Superior temporal gyrus (tissue), 1 donor: ENCODE results near the gene AHRR.
"Not testable (repeated sequence)": the region's sequence is repeated elsewhere in the genome, so short reads cannot be mapped to it uniquely, and the experiment has no call there.

ENCODE experiments used
- DNase-seq: peaks from one replicate; pipeline ENCODE4 v3.0.0-alpha.2; 2016; ENCODE audit errors: extremely low spot score

The AHRR gene

DNA sequence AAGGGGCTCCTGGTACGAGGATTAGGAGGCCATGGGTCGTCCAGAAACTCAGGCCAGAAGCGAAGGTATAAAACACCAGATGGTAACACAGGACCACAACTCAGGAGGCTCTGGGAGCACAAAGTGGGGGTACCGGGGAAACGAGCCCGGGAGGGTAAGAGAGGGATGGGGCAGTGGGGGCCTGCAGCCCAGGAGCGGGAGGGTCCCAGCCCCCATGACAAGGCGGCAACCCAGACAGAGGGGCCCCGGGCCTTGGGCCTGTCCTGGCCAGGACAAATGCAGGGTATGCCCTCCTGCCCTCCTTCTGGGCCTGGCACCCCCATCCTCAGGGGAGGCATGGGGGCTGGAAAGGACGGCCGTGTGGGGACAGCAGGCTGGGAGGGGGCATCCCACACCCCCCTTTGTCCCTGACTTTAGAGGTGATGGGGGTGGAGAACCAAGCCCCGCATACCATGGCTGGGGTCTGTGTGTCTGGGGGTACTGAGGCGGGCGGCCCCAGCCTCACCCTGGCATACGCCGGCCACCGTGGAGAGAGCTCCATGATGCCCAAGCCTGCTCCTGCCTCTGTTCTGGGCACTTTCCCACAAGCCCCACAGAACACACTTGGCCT is 74.5 kb downstream of the AHRR start:
- DNase-seq, result no peak

DNA sequence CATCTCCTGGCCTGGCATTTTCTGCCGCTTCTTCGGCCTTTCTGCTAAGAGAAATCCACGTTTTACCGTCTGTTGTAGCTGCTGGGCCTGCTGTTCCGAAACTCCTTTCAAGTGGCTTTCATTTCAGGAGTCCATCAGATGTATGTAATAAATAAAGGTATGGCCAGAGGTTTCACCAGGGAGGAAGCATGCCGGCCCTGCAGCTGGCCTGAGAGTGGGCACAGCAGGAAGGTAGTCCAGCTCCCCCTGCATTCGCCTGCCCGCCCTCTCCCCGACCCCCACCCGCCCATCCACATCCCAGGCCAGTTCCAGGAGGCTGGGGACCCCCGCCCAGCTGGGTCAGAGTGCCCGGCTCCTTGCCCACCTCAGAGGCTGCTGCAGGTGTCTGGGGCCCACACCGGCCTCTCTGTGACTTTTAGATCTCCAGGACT is 75.0 kb downstream of the AHRR start:
- DNase-seq, result no peak

DNA sequence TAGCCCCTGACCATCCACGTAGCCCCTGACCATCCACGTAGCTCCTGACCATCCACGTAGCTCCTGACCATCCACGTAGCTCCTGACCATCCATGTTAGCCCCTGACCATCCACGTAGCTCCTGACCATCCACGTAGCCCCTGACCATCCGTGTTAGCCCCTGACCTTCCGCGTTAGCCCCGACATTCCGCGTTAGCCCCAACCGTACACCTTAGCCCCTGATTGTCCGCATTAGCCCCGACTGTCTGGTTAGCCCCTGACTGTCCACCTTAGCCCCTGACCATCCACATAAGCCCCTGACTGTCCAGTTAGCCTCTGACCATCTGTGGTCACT is 76.6 kb downstream of the AHRR start:
- DNase-seq, result not testable (repeated sequence)

DNA sequence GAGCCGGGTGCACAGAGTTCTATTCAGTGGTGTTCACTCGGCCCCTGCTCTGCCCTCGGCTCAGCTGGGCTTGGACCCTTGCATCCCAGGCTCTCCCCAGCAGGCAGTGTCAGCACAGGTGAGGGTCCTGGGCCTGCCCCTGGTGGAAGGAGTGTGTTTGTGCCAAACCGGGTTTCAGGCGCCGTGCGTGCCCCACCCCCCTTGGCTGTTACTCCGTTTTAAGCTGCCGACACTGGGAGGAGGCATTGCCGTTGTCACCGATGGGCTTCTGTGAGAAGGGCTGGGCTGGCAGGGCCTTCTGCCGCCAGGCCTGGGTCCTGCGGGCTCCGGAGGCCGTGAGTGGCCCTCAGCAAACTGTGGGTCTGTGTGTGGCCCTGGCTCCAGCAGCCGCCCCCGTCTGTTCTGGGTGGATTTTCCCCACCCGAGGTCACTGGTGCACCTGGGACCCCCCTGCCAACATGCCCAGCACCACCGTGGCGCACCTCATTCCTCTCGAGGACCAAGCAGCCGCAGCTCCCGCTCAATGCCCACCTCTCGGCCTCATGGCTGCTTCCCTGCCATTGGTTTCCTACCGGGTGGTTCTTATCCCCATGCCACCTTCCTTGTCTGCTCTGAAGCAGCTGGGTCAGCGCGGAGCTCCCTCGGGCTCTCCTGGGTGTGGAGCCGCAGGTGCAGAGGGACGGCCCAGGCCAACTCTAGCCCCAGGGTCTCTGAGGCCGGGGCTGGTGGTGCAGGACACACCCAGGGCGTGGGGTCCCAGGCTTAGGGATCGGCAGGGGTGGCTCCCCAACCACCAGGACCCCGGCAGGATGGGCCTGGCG is 77.2 kb downstream of the AHRR start:
- no peak for DNase-seq

DNA sequence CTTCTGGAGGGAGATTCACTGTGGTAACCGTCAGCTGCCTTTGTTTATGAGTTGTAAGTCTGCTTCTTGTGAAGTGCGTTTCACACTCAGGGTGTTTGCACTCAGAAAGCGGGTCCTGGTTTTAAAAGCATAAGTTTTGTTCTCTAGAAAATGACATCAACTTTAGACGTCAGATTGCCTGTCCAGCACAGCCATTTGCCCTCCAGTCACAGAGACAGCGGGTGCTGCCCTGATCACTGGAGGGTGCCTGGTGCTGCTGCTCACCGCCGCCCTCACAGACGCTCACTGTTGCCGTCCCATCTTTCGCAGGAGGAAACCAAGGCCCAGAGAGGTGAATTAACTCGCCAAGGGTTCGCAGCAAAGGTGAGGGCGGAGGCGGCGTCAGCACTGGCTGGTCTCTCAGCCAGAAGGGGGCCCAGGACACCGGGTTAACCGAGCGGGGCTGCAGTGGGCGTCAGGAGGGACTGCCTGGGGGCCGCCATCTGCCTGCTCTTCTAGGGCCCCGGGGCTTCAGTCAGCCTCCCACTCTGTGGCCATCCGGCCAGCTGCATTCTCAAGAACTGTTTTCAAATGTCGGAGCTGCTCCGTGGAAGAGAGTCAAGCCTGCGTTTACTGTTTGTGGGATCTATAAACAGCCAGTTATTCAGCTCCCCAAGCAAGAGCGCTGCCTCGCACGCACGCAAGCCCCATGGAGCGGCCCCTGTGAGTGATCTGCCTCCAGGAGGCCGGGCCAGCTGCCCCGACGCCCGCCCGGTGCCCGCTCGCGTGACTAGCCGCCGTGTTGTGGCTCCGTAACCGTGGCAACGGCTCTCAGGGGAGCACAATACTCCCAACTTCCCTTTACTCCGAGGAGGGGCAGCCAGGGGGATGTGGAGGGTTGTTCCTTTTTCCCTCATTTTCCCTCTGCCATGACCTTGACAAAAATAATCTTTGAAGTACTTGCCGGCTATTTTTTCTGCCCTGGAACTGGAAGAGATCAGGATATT is 78.1 kb downstream of the AHRR start:
- DNase-seq, result no peak

DNA sequence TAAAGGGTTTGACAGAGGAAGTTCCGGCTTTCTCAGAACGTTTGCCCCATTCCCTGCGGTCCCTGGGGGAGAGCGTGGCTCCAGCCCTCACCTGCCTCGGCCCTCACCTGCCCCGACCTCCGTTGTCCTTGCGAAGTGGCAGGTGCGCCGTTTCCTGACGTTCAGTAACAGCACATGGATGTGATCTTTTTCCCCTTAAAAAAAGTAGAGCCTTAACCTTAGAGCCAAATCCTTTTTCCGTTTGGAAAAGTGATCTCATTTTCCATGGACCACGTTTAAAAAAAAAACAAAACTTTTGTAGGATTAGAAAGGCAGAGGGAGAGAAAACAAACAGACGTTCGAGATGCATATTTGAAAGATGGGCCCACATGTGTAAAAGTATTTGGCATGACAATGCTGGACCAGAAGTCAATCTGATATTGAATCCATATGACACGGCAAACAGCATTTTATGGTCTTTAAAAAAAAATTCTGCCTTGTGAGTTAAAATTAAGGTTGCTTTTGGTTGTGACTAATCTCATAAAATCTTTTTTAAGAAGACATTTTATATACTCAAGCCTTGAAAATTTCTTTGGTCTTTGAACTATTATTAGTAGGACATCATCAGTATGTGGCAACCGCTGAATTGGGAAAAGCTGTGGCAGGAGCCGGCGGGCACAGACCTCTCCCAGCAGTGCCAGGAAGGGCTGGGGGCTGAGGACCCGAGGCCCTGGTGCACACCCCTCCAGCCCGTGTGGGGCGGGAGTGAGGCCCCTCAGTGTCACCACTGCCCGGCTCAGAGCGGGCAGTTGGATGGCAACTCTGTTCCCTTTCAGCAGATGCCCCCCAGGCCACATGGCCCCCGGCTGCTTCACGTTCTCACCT is 79.0 kb downstream of the AHRR start:
- no peak for DNase-seq

DNA sequence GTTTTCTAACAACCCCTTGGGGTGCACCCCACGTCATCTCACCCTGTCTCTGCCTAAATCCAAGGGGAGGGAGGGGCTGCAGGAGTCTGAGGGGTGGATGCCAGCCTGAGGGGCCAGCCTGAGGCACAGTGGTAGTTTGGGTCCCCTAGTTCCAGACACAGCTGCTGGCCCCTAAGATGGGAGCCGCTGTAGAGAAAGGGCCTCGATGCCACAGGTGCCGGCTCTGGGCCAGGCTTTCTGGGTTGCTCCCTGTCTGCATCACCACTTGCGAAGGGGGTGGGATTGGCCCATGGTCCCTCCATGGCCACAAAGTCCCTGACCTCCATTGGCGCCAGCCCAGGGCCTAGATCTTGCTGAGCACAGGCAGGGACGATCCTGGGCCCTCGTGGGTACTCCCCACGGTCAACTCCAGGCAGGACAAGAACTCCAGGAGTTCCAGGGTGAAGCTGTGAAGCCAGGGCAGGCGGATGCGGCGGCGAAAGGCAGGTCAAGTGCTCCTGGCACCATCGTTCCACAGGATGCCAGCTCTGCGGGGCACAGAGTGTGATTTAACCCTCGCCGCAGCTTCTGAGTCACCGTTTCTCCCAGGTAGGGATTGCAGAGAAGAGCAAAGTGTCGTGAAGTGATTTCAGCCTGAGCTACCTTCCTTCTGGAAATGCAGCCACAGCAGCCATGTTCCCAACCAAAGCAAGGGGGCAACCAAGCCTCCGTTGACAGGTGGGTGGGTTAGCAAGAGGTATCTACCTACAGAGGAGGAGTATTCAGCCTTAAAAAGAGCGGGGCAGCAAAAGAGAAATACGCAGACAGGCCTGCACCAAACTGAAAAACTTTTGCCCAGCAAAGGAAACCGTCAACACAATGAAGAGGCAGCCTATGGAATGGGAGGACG is 79.9 kb downstream of the AHRR start:
- DNase-seq, result no peak

DNA sequence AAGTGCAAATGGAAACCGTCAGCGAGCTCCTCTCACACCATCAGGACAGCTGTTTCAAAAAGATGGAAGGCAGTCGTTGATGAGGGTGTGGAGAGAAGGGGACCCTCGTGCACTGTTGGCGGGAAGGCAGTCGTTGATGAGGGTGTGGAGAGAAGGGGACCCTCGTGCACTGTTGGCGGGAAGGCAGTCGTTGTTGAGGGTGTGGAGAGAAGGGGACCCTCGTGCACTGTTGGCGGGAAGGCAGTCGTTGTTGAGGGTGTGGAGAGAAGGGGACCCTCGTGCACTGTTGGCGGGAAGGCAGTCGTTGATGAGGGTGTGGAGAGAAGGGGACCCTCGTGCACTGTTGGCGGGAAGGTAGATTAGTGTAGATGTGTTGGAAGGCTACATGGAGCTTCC is 80.7 kb downstream of the AHRR start:
- DNase-seq, result not testable (repeated sequence)

DNA sequence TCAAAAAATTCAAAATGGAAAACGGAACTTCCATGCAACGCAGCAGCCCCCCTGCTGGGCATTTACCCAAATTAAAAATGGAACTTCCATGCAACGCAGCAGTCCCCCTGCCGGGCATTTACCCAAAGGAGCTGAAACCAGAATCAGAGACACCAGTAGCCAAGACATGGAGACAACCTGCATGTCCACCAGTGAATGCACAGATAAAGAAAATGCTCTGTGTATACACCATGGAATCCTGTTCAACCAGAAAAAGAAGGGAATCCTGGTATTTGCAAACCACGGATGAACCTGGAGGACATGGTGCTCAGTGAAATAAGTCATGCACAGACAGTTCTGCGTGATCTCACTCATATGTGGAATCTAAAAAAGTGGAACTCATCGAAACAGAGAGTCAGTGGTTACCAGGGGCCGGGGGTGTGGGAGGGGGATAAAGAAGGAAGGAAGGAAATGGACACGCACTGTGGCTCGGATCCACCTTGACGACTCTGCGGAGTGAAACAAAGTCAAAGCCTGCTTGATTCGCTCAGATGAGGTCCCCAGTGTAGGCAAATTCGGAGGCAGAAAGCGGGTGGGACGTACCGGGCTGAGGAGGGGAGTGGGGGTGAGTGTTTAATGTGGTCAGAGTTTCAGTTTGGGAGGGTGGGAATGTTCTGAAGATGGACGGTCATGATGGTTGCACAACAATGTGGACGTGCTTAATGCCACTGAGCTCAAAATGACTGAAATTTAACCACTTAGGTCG is 81.3 kb downstream of the AHRR start:
- DNase-seq, result no peak

DNA sequence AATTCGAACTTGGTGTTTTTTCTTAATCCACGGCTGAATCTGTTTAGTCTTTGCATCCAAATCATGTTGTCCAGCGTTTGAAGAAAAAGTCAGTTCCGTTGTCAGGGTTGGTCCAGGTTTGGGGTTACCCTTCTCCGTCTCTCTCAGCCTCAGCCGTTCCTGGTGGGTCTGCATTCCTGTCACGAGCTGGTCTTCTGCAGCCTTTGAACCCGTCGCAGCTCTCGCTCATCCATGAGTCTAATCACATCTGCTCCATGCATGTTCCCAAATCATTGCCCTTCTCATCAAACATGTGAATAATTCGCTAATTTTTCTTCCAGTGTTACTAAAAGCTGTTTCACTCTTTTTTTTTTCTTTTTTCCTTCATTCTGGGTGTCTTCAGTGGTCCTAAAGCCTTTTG is 82.5 kb downstream of the AHRR start:
- DNase-seq, result no peak

DNA sequence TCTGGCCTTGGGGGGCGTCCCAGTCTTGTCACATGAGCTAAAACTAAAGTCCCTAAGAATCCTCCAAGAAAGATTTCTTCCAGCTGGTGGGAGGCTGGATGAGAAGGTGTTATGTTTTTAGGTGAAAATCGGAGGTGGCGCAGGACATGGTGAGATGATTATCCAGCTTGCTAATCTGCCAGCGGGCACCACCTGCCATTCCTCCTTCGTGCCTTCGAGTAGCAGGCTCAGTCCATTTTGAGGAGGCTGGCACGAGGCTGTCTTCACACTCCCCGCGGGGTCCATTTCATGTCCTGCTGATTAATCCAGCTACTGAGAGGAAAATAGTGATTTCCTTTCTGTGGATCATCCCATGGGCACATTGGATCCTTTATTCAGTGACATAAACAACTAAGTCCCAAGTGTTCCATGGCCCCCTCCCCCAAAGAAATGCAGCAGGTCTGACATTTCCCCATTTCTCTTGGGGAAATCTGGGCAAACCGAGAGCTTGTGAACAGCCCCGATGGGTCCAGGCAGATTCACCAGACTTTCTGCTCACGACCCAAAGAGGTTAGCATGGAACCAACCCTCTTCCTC is 83.2 kb downstream of the AHRR start:
- DNase-seq, result no peak

DNA sequence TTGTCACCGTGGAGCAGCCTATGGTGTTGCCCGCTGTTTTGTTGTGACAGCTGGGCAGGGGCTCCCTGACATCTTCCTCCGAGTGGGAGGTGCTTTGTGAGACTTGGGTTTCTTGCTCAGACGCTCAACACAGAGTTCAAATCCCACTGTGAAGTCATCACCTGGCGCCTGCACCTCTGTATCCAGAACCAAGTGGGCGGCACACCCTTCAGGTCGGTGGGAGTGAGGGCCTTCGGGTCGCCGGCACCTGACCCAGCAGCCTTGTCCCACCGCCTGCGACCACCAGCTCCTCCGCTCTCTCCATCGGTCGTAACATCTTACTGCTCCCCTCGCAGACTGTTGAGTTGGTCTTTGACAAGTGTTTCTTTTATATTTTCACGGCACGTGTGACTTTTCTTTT is 83.9 kb downstream of the AHRR start:
- DNase-seq, result no peak

DNA sequence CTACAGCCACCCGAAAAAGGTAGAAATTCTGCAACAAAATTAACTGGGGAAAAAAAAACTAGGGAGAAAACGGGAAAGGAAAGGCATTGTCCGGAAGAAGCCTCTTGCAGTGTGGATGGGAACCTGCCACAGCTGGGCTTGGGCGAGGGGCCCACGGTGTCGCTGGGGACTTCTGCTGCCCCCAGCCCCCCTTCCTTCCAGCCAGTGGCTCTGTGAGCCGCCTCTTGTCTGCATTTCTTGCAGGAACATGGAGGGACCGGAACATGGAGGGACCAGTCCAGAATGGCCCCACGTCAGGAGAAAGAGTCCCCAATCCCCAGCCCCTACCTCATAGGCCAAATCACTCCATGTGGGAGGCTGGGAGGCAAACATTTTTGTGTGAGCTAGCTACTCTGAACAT is 84.5 kb downstream of the AHRR start:
- no peak for DNase-seq

DNA sequence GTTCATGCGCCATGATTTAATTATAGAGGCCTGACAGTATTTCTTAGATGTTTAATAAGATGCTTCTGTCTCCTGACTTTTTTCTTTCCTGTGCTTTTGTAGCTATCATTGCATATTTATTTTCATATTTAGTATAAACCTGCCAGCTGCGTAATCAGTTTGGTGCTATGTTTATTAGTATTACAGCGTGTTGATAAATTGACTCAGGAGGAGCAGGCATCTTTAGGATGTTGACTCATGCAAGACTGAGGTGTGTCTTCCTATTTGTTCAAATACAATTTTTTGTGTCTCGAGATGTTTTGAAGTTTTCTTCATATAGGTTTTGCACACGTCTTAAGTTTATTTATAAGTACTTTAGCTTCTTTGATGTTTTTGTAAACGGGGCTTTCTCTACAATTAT is 85.5 kb downstream of the AHRR start:
- no peak for DNase-seq

DNA sequence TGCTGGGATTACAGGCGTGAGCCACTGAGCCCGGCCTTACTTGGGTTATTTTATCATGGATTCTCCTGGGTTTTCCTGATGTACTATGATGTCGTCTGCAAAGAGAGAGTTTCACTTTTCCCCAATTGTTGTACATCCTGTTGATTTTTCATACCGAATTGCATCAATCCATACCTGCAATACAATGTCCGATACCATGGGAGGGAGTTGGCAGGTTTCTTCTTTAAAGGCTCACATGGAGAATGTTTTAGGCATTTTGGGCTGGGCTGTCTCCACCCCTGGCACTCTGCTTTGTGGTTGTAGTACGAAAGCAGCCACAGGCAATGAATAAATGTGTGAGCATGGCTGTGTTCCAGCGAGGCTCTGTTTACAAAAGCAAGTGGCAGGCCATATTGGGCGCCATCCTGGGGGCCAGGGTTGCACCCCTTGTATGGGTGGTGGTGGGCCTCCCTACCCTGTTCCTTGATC is 86.3 kb downstream of the AHRR start:
- no peak for DNase-seq

DNA sequence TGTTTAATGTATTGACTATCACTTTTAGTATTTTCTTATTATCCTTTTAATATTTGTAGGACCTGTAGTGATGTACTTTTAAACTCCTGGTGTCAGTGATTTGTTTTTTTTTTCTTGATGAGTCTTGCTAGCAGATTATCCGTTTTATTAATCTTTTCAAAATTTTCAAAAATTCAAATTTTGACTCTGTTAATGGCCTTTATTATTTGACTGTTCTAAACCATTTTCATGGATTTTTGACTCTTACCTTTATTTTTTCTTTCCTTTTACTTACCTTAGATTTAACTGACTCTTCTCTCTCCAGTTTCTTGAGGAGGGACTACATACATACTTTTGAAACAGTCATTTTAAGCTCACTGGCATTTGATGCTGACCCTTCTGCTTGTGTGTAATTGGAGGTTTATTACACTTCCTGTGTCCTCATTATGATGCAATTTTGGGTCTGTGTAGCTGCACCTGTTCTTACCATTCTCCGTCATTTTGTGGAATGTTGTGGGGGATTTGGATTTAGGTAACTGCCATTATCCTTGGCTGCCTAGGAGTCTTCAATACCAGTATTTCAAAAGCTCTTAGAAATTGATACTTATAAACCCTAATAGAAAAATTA is 89.5 kb downstream of the AHRR start:
- no peak for DNase-seq

DNA sequence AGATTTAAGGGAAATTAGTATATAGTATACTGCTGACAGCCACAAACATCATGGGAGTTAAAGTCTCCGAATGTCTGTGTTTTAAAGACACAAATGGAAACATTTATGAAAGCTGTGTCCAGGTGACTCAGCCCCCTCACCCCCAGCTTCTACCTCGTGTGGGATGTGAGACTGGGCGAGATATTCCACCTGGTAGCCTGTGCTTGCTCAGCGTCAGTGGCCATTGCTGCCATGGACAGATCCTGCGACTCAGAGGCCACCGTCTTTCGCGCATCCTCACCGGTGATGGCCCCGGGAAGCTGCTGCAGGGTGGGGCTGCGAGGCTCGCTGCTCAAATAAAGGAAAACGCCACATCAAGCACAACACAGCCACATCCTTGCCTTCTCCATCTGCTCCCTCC is 90.2 kb downstream of the AHRR start:
- DNase-seq, result no peak

DNA sequence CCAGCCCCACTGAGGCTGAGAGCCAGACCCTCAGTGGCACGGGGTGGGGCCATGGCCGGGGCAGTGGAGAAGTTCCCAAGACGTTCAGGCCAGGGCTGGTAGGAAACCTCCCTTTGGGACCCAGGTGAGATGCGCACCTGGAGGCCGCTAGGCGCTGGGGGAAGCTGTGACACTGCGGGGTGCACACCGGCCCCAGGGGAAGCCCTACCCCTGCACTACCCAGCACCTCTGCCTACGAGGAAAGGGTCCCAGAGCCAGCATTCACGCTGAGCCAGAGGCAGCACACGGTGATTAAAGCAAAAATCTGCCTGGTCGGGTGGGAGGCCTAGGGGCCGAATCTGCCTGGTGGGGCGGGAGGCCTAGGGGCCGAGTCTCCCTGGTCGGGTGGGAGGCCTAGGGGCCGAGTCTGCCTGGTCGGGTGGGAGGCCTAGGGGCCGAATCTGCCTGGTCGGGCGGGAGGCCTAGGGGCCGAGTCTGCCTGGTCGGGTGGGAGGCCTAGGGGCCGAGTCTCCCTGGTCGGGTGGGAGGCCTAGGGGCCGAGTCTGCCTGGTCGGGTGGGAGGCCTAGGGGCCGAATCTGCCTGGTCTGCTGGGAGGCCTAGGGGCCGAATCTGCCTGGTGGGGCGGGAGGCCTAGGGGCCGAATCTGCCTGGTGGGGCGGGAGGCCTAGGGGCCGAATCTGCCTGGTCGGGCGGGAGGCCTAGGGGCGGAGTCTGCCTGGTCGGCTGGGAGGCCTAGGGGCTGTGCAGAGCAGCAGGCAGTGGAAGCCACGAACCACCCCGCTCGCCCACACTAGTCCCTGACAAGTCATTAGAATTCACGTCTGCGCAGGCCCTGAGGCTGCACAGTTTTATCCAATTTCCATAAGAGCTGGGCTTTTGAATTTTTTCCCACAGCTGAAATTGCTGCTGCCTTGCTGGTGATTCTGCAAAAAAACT is 93.7 kb downstream of the AHRR start:
- DNase-seq, result not testable (repeated sequence)
